Thoracic aorta (tissue), 2 donors: ENCODE data around the gene HSD17B11. TPM values are rescaled to one million over a fixed set of nuclear protein-coding genes. Genes with fewer than 3 reads are reported as not detected.
"Not testable (repeated sequence)": the region's sequence is repeated elsewhere in the genome, so short reads cannot be mapped to it uniquely, and the experiment has no call there.

ENCODE experiments used
- ATAC-seq: fragments of 150-250 bp; one replicate; pipeline ENCODE4 v1.8.0; 2017; ENCODE audit warnings: low read depth; ENCODE audit not compliant: insufficient number of reproducible peaks, low FRiP score
- DNase-seq: peaks from one replicate; pipeline ENCODE4 v3.0.0-alpha.2; 2020; ENCODE audit warnings: low spot score
- H3K27ac ChIP-seq, 2 donors: fragments of 200-600 bp; sonication (generic); 1 replicate in 1 of 2; 2 replicates in 1 of 2; pipeline ENCODE4 v1.5.1; 2016; ENCODE audit warnings: mild to moderate bottlenecking in 2 of 2, moderate library complexity in 2 of 2
- H3K27me3 ChIP-seq: fragments of 200-600 bp; sonication (generic); replicated peaks from 2 replicates; pipeline ENCODE4 v1.6.0; 2016; ENCODE audit warnings: mild to moderate bottlenecking; ENCODE audit not compliant: insufficient read depth
- H3K36me3 ChIP-seq: fragments of 200-600 bp; sonication (generic); one replicate; pipeline ENCODE4 v1.5.1; 2016
- H3K4me1 ChIP-seq, 2 donors: fragments of 200-600 bp; sonication (generic); 1 replicate in 1 of 2; 2 replicates in 1 of 2; pipeline versions ENCODE4 v1.5.1 to v1.6.0; 2016; ENCODE audit warnings: low read depth in 2 of 2, mild to moderate bottlenecking in 1 of 2; ENCODE audit not compliant: control insufficient read depth in 1 of 2
- H3K4me3 ChIP-seq: fragments of 200-600 bp; sonication (generic); 2 replicates; pipeline ENCODE4 v1.5.1; 2016; ENCODE audit warnings: mild to moderate bottlenecking
- H3K9me3 ChIP-seq: fragments of 200-600 bp; sonication (generic); 2 replicates; pipeline ENCODE4 v1.5.1; 2016
- total RNA-seq, 2 donors: library from RNA; depleted of rRNA; stranded (reverse); fragments of >200 nt; gene quantifications; one replicate each; pipeline versions ENCODE4 v1.1.0 to v1.2.3, GENCODE V29; 2016
- TF ChIP-seq, protein P1 (sequence below): fragments of 200-600 bp; sonication (generic); IDR thresholded peaks from one replicate; pipeline ENCODE4 v1.5.1; 2019; ENCODE audit warnings: antibody characterized with exemption

The HSD17B11 gene
- total RNA-seq, 2 donors from 2014 or later, result 43.2 to 57.6 TPM

DNA sequence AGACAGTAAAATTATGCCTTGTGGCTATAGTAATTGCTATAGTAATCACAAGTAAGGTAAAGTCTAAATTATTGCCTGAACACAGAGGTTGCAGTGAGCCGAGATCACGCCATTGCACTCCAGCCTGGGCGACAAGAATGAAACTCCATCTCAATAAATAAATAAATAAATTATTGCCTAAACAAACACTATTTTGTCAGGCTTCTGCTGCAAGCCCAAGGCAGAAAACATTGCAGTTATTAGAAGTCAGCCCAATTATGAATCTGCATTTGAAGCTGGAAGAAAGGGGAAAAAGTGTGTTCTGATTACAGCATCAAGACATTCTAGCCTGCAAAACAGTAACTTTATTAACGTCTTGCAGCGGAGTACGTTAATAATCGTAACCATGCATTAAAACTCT lies 85.4 kb downstream of the HSD17B11 start:
- DNase-seq (no peak), ATAC-seq (no peak)
- Histone ChIP-seq H3K4me3 (peak overlapping the region; percentile 25), H3K9me3 (no peaks in the 10 kb centered on the region), H3K27me3 (no peaks in the 10 kb centered on the region), H3K4me1 (peaks cover 10 to 20% of the 10 kb centered on the region in 2 donors), H3K27ac (no peak overlapping the region), H3K36me3 (no peaks in the 10 kb centered on the region)
- TF ChIP-seq, protein P1, sequence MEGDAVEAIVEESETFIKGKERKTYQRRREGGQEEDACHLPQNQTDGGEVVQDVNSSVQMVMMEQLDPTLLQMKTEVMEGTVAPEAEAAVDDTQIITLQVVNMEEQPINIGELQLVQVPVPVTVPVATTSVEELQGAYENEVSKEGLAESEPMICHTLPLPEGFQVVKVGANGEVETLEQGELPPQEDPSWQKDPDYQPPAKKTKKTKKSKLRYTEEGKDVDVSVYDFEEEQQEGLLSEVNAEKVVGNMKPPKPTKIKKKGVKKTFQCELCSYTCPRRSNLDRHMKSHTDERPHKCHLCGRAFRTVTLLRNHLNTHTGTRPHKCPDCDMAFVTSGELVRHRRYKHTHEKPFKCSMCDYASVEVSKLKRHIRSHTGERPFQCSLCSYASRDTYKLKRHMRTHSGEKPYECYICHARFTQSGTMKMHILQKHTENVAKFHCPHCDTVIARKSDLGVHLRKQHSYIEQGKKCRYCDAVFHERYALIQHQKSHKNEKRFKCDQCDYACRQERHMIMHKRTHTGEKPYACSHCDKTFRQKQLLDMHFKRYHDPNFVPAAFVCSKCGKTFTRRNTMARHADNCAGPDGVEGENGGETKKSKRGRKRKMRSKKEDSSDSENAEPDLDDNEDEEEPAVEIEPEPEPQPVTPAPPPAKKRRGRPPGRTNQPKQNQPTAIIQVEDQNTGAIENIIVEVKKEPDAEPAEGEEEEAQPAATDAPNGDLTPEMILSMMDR, result no peak

DNA sequence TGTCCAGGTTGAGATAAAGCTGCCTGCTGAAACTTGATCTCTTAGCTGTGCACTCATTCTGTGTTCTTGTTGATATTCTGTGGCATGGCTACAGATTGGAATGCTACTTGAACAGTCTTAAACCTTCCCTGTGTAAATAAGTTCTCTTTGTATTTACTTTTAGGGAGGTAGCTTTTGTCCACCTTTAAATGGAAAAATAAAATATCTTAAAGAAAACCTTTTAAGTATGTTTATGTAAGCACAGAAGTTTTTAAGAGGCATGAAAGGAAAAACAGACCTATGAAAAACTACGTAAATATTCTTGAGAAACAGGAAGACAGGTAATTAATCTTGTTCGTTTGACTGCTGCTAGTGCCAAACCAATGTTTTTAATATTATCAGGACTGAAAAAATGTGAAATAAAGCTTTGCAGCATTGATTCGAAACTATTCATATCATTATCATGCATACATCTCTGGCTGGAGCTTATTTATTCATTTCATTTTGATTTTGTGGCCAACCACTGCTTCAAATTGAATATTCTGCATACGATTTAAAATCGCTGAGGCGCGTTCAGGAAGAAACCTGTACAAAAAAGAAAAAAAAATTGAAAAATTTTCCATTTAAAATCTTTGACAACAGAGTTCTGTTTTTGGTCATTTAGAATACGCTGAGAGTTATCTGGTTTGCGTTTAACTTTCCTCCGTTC lies 86.1 kb downstream of the HSD17B11 start:
- Histone ChIP-seq H3K27ac (peak overlapping the region in 1 of 2 donors; percentile 51), H3K36me3 (no peaks in the 10 kb centered on the region), H3K4me1 (peaks cover 9 to 19% of the 10 kb centered on the region in 2 donors), H3K27me3 (no peaks in the 10 kb centered on the region), H3K9me3 (no peaks in the 10 kb centered on the region), H3K4me3 (peak overlapping the region; percentile 25)
- ATAC-seq, result no peak
- TF ChIP-seq, protein P1, result no peak
- DNase-seq, result no peak

DNA sequence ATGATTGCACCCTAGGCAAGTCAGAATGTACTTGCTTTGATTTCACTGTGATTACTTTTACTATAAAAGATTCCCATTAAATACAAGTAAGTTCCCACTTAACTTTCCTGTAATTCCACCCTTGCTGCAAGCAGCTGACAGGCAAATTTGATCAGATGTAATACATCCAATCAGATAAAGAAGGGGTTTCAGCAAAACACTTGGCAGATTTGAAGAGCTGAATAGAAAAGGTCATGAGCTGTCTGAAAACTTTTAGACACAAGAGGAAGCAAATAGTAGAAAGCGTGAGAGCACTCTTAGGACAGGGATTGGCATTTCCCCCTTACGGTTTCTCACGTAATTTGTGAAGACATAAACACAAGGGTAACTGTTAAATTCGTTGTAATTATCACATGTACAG lies 91.1 kb downstream of the HSD17B11 start:
- Histone ChIP-seq H3K4me1 (peaks cover 3 to 16% of the 10 kb centered on the region in 2 donors), H3K4me3 (no peak overlapping the region), H3K9me3 (no peaks in the 10 kb centered on the region), H3K27ac (no peak overlapping the region), H3K27me3 (no peaks in the 10 kb centered on the region), H3K36me3 (no peaks in the 10 kb centered on the region)
- DNase-seq, result no peak
- TF ChIP-seq, protein P1, result no peak
- ATAC-seq, result no peak

DNA sequence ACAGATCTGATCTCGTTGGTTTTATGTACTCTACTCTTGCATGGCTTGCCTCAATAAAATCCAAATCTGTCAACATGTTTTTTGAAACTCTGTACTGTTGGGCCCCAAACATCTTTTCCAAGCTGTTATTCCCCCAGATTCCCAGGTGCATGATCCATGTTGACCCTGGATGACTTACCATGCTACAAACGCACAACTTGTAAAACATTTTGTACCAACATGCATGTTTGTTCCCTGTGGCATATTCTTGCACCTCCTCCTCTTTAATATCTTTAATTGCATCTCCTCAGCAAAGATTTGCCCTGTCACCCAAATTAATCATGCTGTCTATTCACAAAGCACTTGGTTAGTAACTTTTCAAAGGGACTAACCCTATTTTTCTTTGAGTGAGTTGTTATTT lies 92.6 kb downstream of the HSD17B11 start:
- TF ChIP-seq, protein P1, result no peak
- H3K27ac ChIP-seq, result no peak overlapping the region
- peaks cover 5% of the 10 kb centered on the region for H3K9me3 ChIP-seq
- no peaks in the 10 kb centered on the region for H3K36me3 ChIP-seq
- peaks cover 0 to 3% of the 10 kb centered on the region in 2 donors for H3K4me1 ChIP-seq
- no peak overlapping the region for H3K4me3 ChIP-seq
- DNase-seq (no peak), ATAC-seq (no peak)
- no peaks in the 10 kb centered on the region for H3K27me3 ChIP-seq

DNA sequence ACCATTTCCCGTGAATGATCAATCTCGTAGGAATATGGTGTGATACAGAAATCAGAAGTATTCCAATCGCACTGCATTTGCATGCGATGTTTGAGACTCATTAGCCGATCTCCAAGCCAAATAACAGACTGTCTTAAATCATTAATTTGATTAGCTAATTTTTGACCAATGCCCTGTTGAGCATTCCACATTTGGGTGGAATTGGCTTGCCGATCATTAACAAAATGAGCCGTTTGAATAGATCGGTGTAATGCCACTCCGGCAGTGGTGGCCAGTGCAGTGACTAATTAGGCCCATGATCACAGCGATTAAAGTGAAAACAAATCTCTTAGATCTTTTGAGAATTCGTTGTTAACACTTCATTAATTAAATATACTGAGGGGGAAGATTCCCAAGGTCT lies 96.1 kb downstream of the HSD17B11 start:
- not testable (repeated sequence) for H3K4me3 ChIP-seq, H3K27me3 ChIP-seq, H3K36me3 ChIP-seq, H3K4me1 ChIP-seq, H3K27ac ChIP-seq, H3K9me3 ChIP-seq, DNase-seq, ATAC-seq

DNA sequence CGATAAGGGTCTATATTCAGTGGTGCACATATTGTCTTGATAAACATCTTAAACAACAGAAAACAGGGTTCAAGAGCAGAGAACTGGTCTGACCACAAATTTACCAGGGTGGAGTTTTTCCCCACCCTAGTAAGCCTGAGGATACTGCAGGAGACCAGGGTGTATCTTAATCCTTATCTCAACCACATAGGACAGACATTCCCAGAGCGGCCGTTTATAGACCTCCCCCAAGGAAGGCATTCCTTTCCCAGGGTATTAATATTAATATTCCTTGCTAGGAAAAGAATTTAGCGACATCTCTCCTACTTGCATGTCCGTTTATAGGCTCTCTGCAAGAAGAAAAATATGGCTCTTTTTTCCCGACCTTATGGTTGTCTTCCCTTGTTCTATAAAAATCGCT lies 97.1 kb downstream of the HSD17B11 start:
- not testable (repeated sequence) for ATAC-seq, H3K27ac ChIP-seq, H3K9me3 ChIP-seq, H3K4me1 ChIP-seq, H3K27me3 ChIP-seq, DNase-seq, H3K36me3 ChIP-seq, H3K4me3 ChIP-seq
